Measurements from ENCODE around the gene RARA. TPM values are rescaled to one million over a fixed set of nuclear protein-coding genes. Genes with fewer than 3 reads are reported as not detected.
A peak's percentile ranks its signal among the peaks of the same experiment; 100 is the strongest.

The RARA gene
- total RNA-seq (2022) (12.2 and 12.6 TPM in 2 replicates), Bru-seq, nascent RNA (percentile 41 among the genes with signal in this experiment), BruChase-seq, experiment 1, labeled RNA remaining after a 6-hour chase (percentile 71 among the genes with signal in this experiment), BruChase-seq, experiment 2, labeled RNA remaining after a 2-hour chase (percentile 50 among the genes with signal in this experiment)
- long read RNA-seq, transcript RARA-204 (9 exons, 2,024 nt): major isoform, 8 of 11 reads
- long read RNA-seq, partial matches to known transcripts: 1 of 11 reads
- long read RNA-seq, other reads (novel, unspliced or antisense): 2 of 11 reads

- Mint-ChIP-seq H3K9me3 (ENCODE audit: unreplicated experiment) (no peaks in the 10 kb centered on the region), H3K4me1 (ENCODE audit: insufficient read depth, unreplicated experiment) (peaks cover 42% of the 10 kb centered on the region), H3K36me3 (ENCODE audit: insufficient read depth, unreplicated experiment) (no peaks in the 10 kb centered on the region), H3K4me3 (ENCODE audit: unreplicated experiment) (no peak within 1 kb of the TSS), H3K27me3 (ENCODE audit: insufficient read depth, unreplicated experiment) (no peaks in the 10 kb centered on the region), H3K27ac (ENCODE audit: low read depth, unreplicated experiment) (no peak within 1 kb of the TSS)
- intact Hi-C loops (cut with micrococcal nuclease): no loop called here
- POLR2A ChIA-PET: interaction anchor here (0.7 to 1.3 kb wide), 8 partner anchors 42 to 329 kb away, joined by 3 to 5 read pairs (median 4); partner anchors contain the start of gene WIPF2
- CTCF ChIA-PET: interaction anchor here (0.5 to 19.0 kb wide), 11 partner anchors 13 to 1502 kb away, joined by 3 to 396 read pairs (median 4); partner anchors contain the start of genes GJD3 and P3H4
- BruUV-seq (replicated peaks): no TSS peak
- TF ChIP-seq CTCF (IDR thresholded peaks at IDR 0.05; ENCODE audit: unreplicated experiment): no peak
- peak; percentile 55 for DNase-seq (ENCODE audit: unreplicated experiment)
These were observed at the start of gene RARA for GRCh38 chr17:40309031-40309948. Gene RARA, plus strand, starts transcription at chr17:40309180. Its CDS starts 22,039 bp downstream, at chr17:40331219.

- intact Hi-C loops (cut with micrococcal nuclease): no loop called here
- Mint-ChIP-seq H3K27me3 (ENCODE audit: insufficient read depth, unreplicated experiment) (no peaks in the 10 kb centered on the region), H3K4me3 (ENCODE audit: unreplicated experiment) (no peak overlapping the region), H3K36me3 (ENCODE audit: insufficient read depth, unreplicated experiment) (peaks cover 75% of the 10 kb centered on the region), H3K27ac (ENCODE audit: low read depth, unreplicated experiment) (no peak overlapping the region), H3K4me1 (ENCODE audit: insufficient read depth, unreplicated experiment) (no peaks in the 10 kb centered on the region), H3K9me3 (ENCODE audit: unreplicated experiment) (no peaks in the 10 kb centered on the region)
- ChIA-PET CTCF (interaction anchor here (1.1 kb wide), 1 partner anchor 12 kb away, joined by 3 read pairs; no protein-coding TSS in a partner anchor), POLR2A (interaction anchor here (1.3 kb wide), 1 partner anchor 18 kb away, joined by 5 read pairs; no protein-coding TSS in a partner anchor)
- no peak for TF ChIP-seq CTCF (IDR thresholded peaks at IDR 0.05; ENCODE audit: unreplicated experiment)
- BruUV-seq (replicated peaks): no TSS peak
- no peak for DNase-seq (ENCODE audit: unreplicated experiment)
These were observed 49.5 kb upstream of the RARA start for GRCh38 chr17:40259505-40259904.

GRCh38 chr17:40260528-40260927, 48.5 kb upstream of the RARA start:
- no peak for TF ChIP-seq CTCF (IDR thresholded peaks at IDR 0.05; ENCODE audit: unreplicated experiment)
- no peak overlapping the region for H3K27ac Mint-ChIP-seq (ENCODE audit: low read depth, unreplicated experiment)
- H3K9me3 Mint-ChIP-seq (ENCODE audit: unreplicated experiment): no peaks in the 10 kb centered on the region
- no TSS peak for BruUV-seq (replicated peaks)
- intact Hi-C loops (cut with micrococcal nuclease): no loop called here
- no peak for DNase-seq (ENCODE audit: unreplicated experiment)
- H3K4me3 Mint-ChIP-seq (ENCODE audit: unreplicated experiment): no peak overlapping the region
- no peaks in the 10 kb centered on the region for H3K4me1 Mint-ChIP-seq (ENCODE audit: insufficient read depth, unreplicated experiment)
- CTCF ChIA-PET: interaction anchor here (0.7 kb wide), 1 partner anchor 95 kb away, joined by 3 read pairs; no protein-coding TSS in a partner anchor
- POLR2A ChIA-PET: interaction anchor here (1.3 to 1.4 kb wide), 2 partner anchors 19 to 23 kb away, joined by 3 to 5 read pairs; no protein-coding TSS in a partner anchor
- no peaks in the 10 kb centered on the region for H3K27me3 Mint-ChIP-seq (ENCODE audit: insufficient read depth, unreplicated experiment)
- H3K36me3 Mint-ChIP-seq (ENCODE audit: insufficient read depth, unreplicated experiment): peaks cover 70% of the 10 kb centered on the region

All from MCF 10A (cell line).